SK-N-SH treated with all-trans-retinoic acid at 6 μM for 48 hours (cell line): ENCODE measurements around the gene TMEM196.

ENCODE experiments used
- ATAC-seq: fragments of 200-7000 bp; cut with Tn5 transposase; 3 replicates; pipeline ENCODE4 v1.9.1; 2020; ENCODE audit warnings: mild to moderate bottlenecking, moderate library complexity
- ARNTL ChIP-seq: fragments of 450-650 bp; formaldehyde crosslinking; IDR thresholded peaks from 2 replicates; pipeline ENCODE4 v1.5.0; 2020; ENCODE audit warnings: low read depth, mild to moderate bottlenecking, moderate library complexity, borderline replicate concordance
- BACH2 ChIP-seq: fragments of 250-450 bp; sonication (Bioruptor Pico); IDR thresholded peaks from 2 replicates; pipeline ENCODE4 v1.9.0; 2021; ENCODE audit warnings: mild to moderate bottlenecking, borderline replicate concordance
- CSDC2 ChIP-seq: fragments of 250-450 bp; sonication (Bioruptor Pico); IDR thresholded peaks from 2 replicates; pipeline ENCODE4 v1.5.0; 2020; ENCODE audit warnings: mild to moderate bottlenecking, moderate library complexity
- ESRRG ChIP-seq: fragments of 250-450 bp; sonication (Bioruptor Pico); IDR thresholded peaks from 2 replicates; pipeline ENCODE4 v1.6.1; 2021; ENCODE audit warnings: mild to moderate bottlenecking
- ISL1 ChIP-seq: fragments of 250-450 bp; sonication (Bioruptor Pico); IDR thresholded peaks from 2 replicates; pipeline ENCODE4 v2.1.2; 2022; ENCODE audit warnings: mild to moderate bottlenecking, moderate library complexity
- OSR1 ChIP-seq: fragments of 250-450 bp; sonication (Bioruptor Pico); IDR thresholded peaks from 2 replicates; pipeline ENCODE4 v1.8.0; 2022; ENCODE audit warnings: moderate library complexity, mild to moderate bottlenecking, inconsistent platforms
- SNAI2 ChIP-seq: fragments of 250-450 bp; sonication (Bioruptor Pico); IDR thresholded peaks from 2 replicates; pipeline ENCODE4 v1.5.0; 2020; ENCODE audit warnings: mild to moderate bottlenecking, moderate library complexity
- TCF4 ChIP-seq: fragments of 250-450 bp; sonication (Bioruptor Pico); IDR thresholded peaks from 2 replicates; pipeline ENCODE4 v1.8.0; 2021; ENCODE audit warnings: mild to moderate bottlenecking, moderate library complexity, borderline replicate concordance
- TOX ChIP-seq: fragments of 250-450 bp; sonication (Bioruptor Pico); IDR thresholded peaks from 2 replicates; pipeline ENCODE4 v1.8.0; 2021; ENCODE audit warnings: mild to moderate bottlenecking, moderate library complexity, borderline replicate concordance
- ZC3H10 ChIP-seq: fragments of 250-450 bp; sonication (Bioruptor Pico); IDR thresholded peaks from 2 replicates; pipeline ENCODE4 v1.5.1; 2021; ENCODE audit warnings: mild to moderate bottlenecking, moderate library complexity
- ZFP3 ChIP-seq: fragments of 250-450 bp; sonication (Bioruptor Pico); IDR thresholded peaks from 2 replicates; pipeline ENCODE4 v1.5.0; 2020; ENCODE audit warnings: mild to moderate bottlenecking, moderate library complexity
- ZFP30 ChIP-seq: fragments of 450-650 bp; formaldehyde crosslinking; IDR thresholded peaks from 2 replicates; pipeline ENCODE4 v1.5.0; 2022; ENCODE audit warnings: mild to moderate bottlenecking, moderate library complexity
- ZNF565 ChIP-seq: fragments of 450-650 bp; formaldehyde crosslinking; conservative IDR thresholded peaks from 2 replicates; pipeline ENCODE4 v1.5.0; 2020; ENCODE audit warnings: low read depth, mild to moderate bottlenecking, moderate library complexity
- ZNF70 ChIP-seq: fragments of 450-650 bp; formaldehyde crosslinking; IDR thresholded peaks from 2 replicates; pipeline ENCODE4 v1.5.0; 2020; ENCODE audit warnings: mild to moderate bottlenecking, moderate library complexity
- ZNF8 ChIP-seq: fragments of 450-650 bp; formaldehyde crosslinking; IDR thresholded peaks from 2 replicates; pipeline ENCODE4 v1.5.0; 2020; ENCODE audit warnings: mild to moderate bottlenecking, moderate library complexity
- TF ChIP-seq, protein P1 (sequence below): fragments of 250-450 bp; sonication (Bioruptor Pico); IDR thresholded peaks from 2 replicates; pipeline ENCODE4 v1.5.1; 2020; ENCODE audit warnings: low read depth, mild to moderate bottlenecking, moderate library complexity
- TF ChIP-seq, protein P2 (sequence below): fragments of 250-450 bp; sonication (Bioruptor Pico); IDR thresholded peaks from 2 replicates; pipeline ENCODE4 v1.8.0; 2020; ENCODE audit warnings: mild to moderate bottlenecking, moderate library complexity, borderline replicate concordance
- TF ChIP-seq, protein P3 (sequence below): fragments of 250-450 bp; sonication (Bioruptor Pico); IDR thresholded peaks from 2 replicates; pipeline ENCODE4 v1.5.1; 2021; ENCODE audit warnings: mild to moderate bottlenecking, moderate library complexity
- TF ChIP-seq, protein P4 (sequence below): fragments of 250-450 bp; sonication (Bioruptor Pico); IDR thresholded peaks from 2 replicates; pipeline ENCODE4 v1.5.0; 2020; ENCODE audit warnings: mild to moderate bottlenecking, moderate library complexity
- TF ChIP-seq, protein P5 (sequence below): fragments of 250-450 bp; sonication (Bioruptor Pico); IDR thresholded peaks from 2 replicates; pipeline ENCODE4 v1.8.0; 2021; ENCODE audit warnings: low read depth, mild to moderate bottlenecking, moderate library complexity, borderline replicate concordance

TMEM196 gene

DNA sequence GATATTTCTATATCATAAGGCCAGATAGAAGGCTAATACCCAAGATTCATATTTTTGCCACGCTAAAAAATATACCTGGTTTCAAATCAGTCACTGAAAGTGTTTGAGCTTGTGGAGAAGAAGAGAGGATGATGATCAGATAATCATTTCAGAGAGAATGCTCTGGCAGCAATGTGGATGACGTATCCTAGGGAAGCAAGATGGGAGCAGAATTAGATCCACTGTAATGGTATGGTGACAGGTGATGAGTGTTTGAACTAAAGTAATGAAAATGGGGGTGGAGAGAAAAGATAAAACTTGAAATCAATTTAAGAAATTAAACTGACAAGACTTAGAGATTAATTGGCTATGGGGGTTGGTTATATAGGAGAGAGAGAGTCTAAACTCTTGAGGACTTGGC is 42.7 kb upstream of the TMEM196 start (continued):
- TF ChIP-seq, protein P1, sequence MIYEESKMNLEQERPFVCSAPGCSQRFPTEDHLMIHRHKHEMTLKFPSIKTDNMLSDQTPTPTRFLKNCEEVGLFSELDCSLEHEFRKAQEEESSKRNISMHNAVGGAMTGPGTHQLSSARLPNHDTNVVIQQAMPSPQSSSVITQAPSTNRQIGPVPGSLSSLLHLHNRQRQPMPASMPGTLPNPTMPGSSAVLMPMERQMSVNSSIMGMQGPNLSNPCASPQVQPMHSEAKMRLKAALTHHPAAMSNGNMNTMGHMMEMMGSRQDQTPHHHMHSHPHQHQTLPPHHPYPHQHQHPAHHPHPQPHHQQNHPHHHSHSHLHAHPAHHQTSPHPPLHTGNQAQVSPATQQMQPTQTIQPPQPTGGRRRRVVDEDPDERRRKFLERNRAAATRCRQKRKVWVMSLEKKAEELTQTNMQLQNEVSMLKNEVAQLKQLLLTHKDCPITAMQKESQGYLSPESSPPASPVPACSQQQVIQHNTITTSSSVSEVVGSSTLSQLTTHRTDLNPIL (CRISPR knock-in tag), result no peak
- TF ChIP-seq, protein P2, sequence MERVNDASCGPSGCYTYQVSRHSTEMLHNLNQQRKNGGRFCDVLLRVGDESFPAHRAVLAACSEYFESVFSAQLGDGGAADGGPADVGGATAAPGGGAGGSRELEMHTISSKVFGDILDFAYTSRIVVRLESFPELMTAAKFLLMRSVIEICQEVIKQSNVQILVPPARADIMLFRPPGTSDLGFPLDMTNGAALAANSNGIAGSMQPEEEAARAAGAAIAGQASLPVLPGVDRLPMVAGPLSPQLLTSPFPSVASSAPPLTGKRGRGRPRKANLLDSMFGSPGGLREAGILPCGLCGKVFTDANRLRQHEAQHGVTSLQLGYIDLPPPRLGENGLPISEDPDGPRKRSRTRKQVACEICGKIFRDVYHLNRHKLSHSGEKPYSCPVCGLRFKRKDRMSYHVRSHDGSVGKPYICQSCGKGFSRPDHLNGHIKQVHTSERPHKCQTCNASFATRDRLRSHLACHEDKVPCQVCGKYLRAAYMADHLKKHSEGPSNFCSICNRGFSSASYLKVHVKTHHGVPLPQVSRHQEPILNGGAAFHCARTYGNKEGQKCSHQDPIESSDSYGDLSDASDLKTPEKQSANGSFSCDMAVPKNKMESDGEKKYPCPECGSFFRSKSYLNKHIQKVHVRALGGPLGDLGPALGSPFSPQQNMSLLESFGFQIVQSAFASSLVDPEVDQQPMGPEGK, result no peak
- TF ChIP-seq, protein P3, sequence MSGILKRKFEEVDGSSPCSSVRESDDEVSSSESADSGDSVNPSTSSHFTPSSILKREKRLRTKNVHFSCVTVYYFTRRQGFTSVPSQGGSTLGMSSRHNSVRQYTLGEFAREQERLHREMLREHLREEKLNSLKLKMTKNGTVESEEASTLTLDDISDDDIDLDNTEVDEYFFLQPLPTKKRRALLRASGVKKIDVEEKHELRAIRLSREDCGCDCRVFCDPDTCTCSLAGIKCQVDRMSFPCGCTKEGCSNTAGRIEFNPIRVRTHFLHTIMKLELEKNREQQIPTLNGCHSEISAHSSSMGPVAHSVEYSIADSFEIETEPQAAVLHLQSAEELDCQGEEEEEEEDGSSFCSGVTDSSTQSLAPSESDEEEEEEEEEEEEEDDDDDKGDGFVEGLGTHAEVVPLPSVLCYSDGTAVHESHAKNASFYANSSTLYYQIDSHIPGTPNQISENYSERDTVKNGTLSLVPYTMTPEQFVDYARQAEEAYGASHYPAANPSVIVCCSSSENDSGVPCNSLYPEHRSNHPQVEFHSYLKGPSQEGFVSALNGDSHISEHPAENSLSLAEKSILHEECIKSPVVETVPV (CRISPR knock-in tag), result no peak
- TF ChIP-seq TCF4 (CRISPR knock-in tag) (no peak), OSR1 (CRISPR knock-in tag) (no peak), CSDC2 (CRISPR knock-in tag) (no peak)

DNA sequence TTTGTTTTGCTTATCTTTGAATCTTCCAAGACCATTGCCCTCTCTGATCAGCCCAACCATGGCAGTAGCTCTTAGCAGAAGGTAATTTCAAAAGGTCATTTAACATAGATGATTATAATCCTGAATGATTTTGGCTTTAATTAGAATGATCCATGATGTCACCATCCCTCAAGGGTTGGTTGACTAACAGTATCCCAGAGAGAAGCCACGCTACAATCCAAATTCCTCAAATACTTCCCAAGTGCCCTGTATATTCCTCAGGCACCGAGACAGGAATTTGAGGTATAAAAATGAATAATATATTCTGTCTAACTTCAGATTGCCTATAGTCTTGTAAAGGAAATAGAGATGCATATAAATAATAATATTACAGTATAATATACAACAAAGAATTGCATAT is 42.1 kb upstream of the TMEM196 start:
- no peak for TF ChIP-seq ZNF70 (CRISPR knock-in tag)
- no peak for TF ChIP-seq ZNF565 (CRISPR knock-in tag)
- TF ChIP-seq ESRRG (CRISPR knock-in tag), result no peak
- TF ChIP-seq SNAI2 (CRISPR knock-in tag), result no peak

DNA sequence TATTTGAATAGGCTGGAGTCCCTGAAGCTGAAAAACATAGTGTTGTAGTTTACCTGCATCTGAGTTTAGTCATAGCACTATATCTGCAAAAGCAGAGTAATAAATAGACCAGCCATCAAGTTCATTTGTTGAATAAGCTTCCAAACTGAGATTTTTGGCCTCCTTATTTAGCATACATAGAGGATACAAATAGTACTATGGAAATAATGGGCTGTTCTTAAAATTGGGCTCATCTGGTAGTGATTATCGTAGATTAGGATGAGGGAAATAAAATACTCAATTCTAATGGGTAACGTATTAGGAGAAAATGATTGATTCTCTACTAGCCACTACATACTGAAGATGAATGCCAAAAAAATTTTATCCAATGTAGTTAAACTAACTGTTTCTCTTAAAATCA is 41.4 kb upstream of the TMEM196 start:
- no peak for ATAC-seq
- TF ChIP-seq, protein P3 (CRISPR knock-in tag), result no peak
- no peak for TF ChIP-seq ZNF565 (CRISPR knock-in tag)
- no peak for TF ChIP-seq ZNF70 (CRISPR knock-in tag)
- no peak for TF ChIP-seq ZNF8 (CRISPR knock-in tag)
- TF ChIP-seq, all 23 proteins: peak for 0

More for the DNA sequence above, 42.1 kb upstream of the TMEM196 start:
- ATAC-seq, result no peak

DNA sequence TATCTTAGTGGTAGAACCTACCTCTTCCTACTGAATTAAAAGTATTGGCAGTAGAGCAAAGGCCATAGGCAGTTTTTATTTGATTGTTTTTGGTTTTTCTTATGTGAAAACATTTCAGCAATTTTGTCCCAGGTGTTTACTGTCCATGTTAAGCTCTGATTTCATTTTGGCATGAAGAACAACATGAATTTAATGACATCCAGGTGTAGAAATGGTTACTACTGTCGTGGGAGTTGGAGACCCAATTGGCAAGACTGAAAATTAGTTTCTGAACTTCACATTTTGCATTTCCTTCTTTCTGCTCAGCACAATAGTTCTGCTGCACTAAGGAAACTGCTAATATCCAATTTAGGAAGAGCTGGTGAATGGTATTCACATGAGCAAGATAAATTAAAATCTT is 38.0 kb upstream of the TMEM196 start:
- no peak for ATAC-seq
- TF ChIP-seq, protein P1 (CRISPR knock-in tag), result no peak
- no peak for TF ChIP-seq ISL1 (CRISPR knock-in tag)
- no peak for TF ChIP-seq ESRRG (CRISPR knock-in tag)
- TF ChIP-seq ZNF565 (CRISPR knock-in tag), result no peak
- TF ChIP-seq, protein P4, sequence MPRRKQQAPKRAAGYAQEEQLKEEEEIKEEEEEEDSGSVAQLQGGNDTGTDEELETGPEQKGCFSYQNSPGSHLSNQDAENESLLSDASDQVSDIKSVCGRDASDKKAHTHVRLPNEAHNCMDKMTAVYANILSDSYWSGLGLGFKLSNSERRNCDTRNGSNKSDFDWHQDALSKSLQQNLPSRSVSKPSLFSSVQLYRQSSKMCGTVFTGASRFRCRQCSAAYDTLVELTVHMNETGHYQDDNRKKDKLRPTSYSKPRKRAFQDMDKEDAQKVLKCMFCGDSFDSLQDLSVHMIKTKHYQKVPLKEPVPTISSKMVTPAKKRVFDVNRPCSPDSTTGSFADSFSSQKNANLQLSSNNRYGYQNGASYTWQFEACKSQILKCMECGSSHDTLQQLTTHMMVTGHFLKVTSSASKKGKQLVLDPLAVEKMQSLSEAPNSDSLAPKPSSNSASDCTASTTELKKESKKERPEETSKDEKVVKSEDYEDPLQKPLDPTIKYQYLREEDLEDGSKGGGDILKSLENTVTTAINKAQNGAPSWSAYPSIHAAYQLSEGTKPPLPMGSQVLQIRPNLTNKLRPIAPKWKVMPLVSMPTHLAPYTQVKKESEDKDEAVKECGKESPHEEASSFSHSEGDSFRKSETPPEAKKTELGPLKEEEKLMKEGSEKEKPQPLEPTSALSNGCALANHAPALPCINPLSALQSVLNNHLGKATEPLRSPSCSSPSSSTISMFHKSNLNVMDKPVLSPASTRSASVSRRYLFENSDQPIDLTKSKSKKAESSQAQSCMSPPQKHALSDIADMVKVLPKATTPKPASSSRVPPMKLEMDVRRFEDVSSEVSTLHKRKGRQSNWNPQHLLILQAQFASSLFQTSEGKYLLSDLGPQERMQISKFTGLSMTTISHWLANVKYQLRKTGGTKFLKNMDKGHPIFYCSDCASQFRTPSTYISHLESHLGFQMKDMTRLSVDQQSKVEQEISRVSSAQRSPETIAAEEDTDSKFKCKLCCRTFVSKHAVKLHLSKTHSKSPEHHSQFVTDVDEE (CRISPR knock-in tag), result no peak
- TF ChIP-seq ZNF8 (CRISPR knock-in tag), result no peak
- TF ChIP-seq TCF4 (CRISPR knock-in tag), result no peak
- no peak for TF ChIP-seq ZNF70 (CRISPR knock-in tag)
- TF ChIP-seq, protein P5, sequence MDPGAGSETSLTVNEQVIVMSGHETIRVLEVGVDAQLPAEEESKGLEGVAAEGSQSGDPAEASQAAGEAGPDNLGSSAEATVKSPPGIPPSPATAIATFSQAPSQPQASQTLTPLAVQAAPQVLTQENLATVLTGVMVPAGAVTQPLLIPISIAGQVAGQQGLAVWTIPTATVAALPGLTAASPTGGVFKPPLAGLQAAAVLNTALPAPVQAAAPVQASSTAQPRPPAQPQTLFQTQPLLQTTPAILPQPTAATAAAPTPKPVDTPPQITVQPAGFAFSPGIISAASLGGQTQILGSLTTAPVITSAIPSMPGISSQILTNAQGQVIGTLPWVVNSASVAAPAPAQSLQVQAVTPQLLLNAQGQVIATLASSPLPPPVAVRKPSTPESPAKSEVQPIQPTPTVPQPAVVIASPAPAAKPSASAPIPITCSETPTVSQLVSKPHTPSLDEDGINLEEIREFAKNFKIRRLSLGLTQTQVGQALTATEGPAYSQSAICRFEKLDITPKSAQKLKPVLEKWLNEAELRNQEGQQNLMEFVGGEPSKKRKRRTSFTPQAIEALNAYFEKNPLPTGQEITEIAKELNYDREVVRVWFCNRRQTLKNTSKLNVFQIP (CRISPR knock-in tag), result no peak
- no peak for TF ChIP-seq ZC3H10 (CRISPR knock-in tag)
- TF ChIP-seq ZFP30 (CRISPR knock-in tag), result no peak
- no peak for TF ChIP-seq CSDC2 (CRISPR knock-in tag)
- TF ChIP-seq BACH2 (CRISPR knock-in tag), result no peak
- TF ChIP-seq, protein P3 (CRISPR knock-in tag), result no peak
- no peak for TF ChIP-seq ZFP3 (CRISPR knock-in tag)
- TF ChIP-seq TOX (CRISPR knock-in tag), result no peak
- TF ChIP-seq ARNTL, result no peak
